Measurements from ENCODE around the gene CPS1. TPM values are rescaled to one million over a fixed set of nuclear protein-coding genes. Genes with fewer than 3 reads are reported as not detected.

CPS1 gene
- total RNA-seq, 1 experiment from 2014 or later = 9.0 TPM

DNA sequence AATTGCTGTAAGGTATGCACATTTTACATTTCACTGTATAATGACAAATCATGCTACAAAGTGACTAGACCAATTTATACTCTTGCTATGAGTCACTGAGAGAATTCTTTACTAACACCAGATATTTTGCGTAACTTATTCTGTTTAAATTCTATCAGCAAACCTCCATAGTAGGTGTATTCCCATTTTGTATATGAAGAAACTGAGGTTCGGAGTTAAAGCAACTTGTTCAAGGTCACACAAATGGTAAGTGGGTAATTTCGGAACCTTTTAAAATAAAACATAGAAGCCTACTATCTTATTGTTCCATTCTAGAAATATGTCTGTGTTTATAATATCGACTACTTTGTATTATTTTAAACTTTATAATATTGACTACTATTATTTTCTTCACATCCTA lies 15.9 kb upstream of the CPS1 start:
- Mint-ChIP-seq H3K27ac (no peak overlapping the region), H3K27me3 (ENCODE audit: low read depth) (no peaks in the 10 kb centered on the region; the same call in 1 of the 2 replicates), H3K4me3 (no peak overlapping the region), H3K9me3 (no peaks in the 10 kb centered on the region), H3K4me1 (peaks cover 36% of the 10 kb centered on the region), H3K36me3 (no peaks in the 10 kb centered on the region)
- TF ChIP-seq RORB (CRISPR knock-in tag; IDR thresholded peaks at IDR 0.05) (no peak), GTF2I (CRISPR knock-in tag; conservative IDR thresholded peaks at IDR 0.05) (no peak), NR3C1 (CRISPR knock-in tag; conservative IDR thresholded peaks at IDR 0.05; ENCODE audit: low read depth) (no peak), ZNF532 (CRISPR knock-in tag; IDR thresholded peaks at IDR 0.05; ENCODE audit: borderline replicate concordance) (no peak), EMX1 (CRISPR knock-in tag; IDR thresholded peaks at IDR 0.05) (no peak), ZNF138 (CRISPR knock-in tag; conservative IDR thresholded peaks at IDR 0.05) (no peak), NFE2L1 (CRISPR knock-in tag; IDR thresholded peaks at IDR 0.05) (no peak), ZNF121 (CRISPR knock-in tag; IDR thresholded peaks at IDR 0.05) (no peak), CREM (CRISPR knock-in tag; IDR thresholded peaks at IDR 0.05) (no peak), NR2C2 (CRISPR knock-in tag; IDR thresholded peaks at IDR 0.05) (no peak), MXD4 (CRISPR knock-in tag; IDR thresholded peaks at IDR 0.05; ENCODE audit: borderline replicate concordance) (no peak), IRF2 (CRISPR knock-in tag; IDR thresholded peaks at IDR 0.05; ENCODE audit: borderline replicate concordance, low read depth) (no peak), MLX (CRISPR knock-in tag; IDR thresholded peaks at IDR 0.05) (no peak), ATF3 (CRISPR knock-in tag; conservative IDR thresholded peaks at IDR 0.05) (no peak), MYBL2 (CRISPR knock-in tag; IDR thresholded peaks at IDR 0.05) (no peak), E2F5 (CRISPR knock-in tag; IDR thresholded peaks at IDR 0.05) (no peak)
- TF ChIP-seq, protein P1, sequence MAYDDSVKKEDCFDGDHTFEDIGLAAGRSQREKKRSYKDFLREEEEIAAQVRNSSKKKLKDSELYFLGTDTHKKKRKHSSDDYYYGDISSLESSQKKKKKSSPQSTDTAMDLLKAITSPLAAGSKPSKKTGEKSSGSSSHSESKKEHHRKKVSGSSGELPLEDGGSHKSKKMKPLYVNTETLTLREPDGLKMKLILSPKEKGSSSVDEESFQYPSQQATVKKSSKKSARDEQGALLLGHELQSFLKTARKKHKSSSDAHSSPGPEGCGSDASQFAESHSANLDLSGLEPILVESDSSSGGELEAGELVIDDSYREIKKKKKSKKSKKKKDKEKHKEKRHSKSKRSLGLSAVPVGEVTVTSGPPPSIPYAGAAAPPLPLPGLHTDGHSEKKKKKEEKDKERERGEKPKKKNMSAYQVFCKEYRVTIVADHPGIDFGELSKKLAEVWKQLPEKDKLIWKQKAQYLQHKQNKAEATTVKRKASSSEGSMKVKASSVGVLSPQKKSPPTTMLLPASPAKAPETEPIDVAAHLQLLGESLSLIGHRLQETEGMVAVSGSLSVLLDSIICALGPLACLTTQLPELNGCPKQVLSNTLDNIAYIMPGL (CRISPR knock-in tag; IDR thresholded peaks at IDR 0.05) = no peak
- ATAC-seq (no peak), DNase-seq (ENCODE audit: low spot score) (no peak)
- POLR2A ChIA-PET = no interaction called here
- CTCF ChIA-PET = interaction anchor here (1.2 kb wide), 1 partner anchor 37 kb away, joined by 3 read pairs; no protein-coding TSS in a partner anchor

DNA sequence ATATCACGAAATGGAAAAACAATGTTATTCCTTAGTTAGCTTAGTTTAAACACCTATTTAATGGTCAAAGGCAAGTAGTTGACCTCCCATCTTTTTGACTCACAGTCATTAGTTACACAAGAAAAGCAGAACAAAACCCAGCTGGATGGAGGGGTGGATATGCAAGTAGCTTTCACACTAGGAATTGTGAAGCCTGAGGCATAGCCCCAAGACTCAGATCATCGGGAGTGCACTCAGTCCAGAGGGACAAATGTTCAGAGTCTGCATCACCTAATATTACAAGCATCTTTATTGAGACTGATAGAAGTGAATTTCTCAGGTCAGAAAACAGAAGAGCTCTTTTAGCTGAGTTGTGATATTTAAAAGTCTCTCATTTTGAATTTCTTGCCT lies 15.5 kb upstream of the CPS1 start:
- ATAC-seq (peak; percentile 71), DNase-seq (ENCODE audit: low spot score) (no peak)
- ChIA-PET POLR2A (no interaction called here), CTCF (interaction anchor here (1.2 kb wide), 1 partner anchor 38 kb away, joined by 3 read pairs; no protein-coding TSS in a partner anchor)
- Mint-ChIP-seq H3K4me3 (no peak overlapping the region), H3K27ac (peak overlapping the region; percentile 34; the same call in 1 of the 2 replicates), H3K9me3 (no peaks in the 10 kb centered on the region), H3K4me1 (peaks cover 31% of the 10 kb centered on the region), H3K36me3 (no peaks in the 10 kb centered on the region), H3K27me3 (ENCODE audit: low read depth) (no peaks in the 10 kb centered on the region; the same call in 1 of the 2 replicates)
- TF ChIP-seq ZNF281 (CRISPR knock-in tag; IDR thresholded peaks at IDR 0.05) (no peak), ATF2 (CRISPR knock-in tag; IDR thresholded peaks at IDR 0.05; ENCODE audit: borderline replicate concordance, low read depth) (no peak)
- TF ChIP-seq, protein P2, sequence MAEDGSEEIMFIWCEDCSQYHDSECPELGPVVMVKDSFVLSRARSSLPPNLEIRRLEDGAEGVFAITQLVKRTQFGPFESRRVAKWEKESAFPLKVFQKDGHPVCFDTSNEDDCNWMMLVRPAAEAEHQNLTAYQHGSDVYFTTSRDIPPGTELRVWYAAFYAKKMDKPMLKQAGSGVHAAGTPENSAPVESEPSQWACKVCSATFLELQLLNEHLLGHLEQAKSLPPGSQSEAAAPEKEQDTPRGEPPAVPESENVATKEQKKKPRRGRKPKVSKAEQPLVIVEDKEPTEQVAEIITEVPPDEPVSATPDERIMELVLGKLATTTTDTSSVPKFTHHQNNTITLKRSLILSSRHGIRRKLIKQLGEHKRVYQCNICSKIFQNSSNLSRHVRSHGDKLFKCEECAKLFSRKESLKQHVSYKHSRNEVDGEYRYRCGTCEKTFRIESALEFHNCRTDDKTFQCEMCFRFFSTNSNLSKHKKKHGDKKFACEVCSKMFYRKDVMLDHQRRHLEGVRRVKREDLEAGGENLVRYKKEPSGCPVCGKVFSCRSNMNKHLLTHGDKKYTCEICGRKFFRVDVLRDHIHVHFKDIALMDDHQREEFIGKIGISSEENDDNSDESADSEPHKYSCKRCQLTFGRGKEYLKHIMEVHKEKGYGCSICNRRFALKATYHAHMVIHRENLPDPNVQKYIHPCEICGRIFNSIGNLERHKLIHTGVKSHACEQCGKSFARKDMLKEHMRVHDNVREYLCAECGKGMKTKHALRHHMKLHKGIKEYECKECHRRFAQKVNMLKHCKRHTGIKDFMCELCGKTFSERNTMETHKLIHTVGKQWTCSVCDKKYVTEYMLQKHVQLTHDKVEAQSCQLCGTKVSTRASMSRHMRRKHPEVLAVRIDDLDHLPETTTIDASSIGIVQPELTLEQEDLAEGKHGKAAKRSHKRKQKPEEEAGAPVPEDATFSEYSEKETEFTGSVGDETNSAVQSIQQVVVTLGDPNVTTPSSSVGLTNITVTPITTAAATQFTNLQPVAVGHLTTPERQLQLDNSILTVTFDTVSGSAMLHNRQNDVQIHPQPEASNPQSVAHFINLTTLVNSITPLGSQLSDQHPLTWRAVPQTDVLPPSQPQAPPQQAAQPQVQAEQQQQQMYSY (CRISPR knock-in tag; IDR thresholded peaks at IDR 0.05) = no peak
